GM21515 (cell line): ENCODE measurements around the gene IKZF4.

Experiments used
- ATAC-seq: cut with Tn5 transposase; IDR thresholded peaks from one replicate; pipeline ENCODE4 v1.9.1; 2021; ENCODE audit not compliant: unreplicated experiment

Gene IKZF4

GRCh38 chr12:56081393-56082347, 60.8 kb downstream of the IKZF4 start:
- ATAC-seq, result no peak

GRCh38 chr12:56082382-56082781, 61.5 kb downstream of the IKZF4 start:
- no peak for ATAC-seq

GRCh38 chr12:56082967-56083366, 62.1 kb downstream of the IKZF4 start:
- ATAC-seq, result no peak

GRCh38 chr12:56084958-56085543, 64.2 kb downstream of the IKZF4 start:
- ATAC-seq, result no peak

GRCh38 chr12:56086096-56086495, 65.3 kb downstream of the IKZF4 start:
- no peak for ATAC-seq

- ATAC-seq, result no peak
Measured at GRCh38 chr12:56086608-56087007, 65.8 kb downstream of the IKZF4 start.

GRCh38 chr12:56087220-56087619, 66.4 kb downstream of the IKZF4 start:
- ATAC-seq, result no peak
